ENCODE measurements around the gene TMTC4.
"Not testable (repeated sequence)": the region's sequence is repeated elsewhere in the genome, so short reads cannot be mapped to it uniquely, and the experiment has no call there.

The TMTC4 gene

DNA sequence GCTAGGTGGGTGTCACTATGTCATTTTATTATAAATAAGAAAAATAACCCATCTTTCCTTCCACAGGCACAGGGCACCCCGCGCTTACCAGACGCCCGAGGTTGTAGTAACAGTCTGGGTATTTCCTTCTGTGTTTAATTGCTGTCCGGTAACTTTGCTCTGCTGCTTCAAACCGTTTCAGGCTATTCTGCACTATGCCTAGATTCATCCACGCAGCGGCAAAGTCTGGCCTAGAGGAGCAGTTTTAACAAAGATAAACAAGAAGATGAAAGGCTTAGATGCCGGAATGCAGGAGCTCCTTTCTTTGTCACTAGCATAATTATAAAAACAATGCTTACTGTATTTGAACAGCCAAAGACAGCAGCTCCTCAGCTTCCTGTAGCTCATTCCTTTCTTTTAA, 49.1 kb downstream of the TMTC4 start:
- DNase-seq (ENCODE audit: low read depth), result peak; percentile 34

DNA sequence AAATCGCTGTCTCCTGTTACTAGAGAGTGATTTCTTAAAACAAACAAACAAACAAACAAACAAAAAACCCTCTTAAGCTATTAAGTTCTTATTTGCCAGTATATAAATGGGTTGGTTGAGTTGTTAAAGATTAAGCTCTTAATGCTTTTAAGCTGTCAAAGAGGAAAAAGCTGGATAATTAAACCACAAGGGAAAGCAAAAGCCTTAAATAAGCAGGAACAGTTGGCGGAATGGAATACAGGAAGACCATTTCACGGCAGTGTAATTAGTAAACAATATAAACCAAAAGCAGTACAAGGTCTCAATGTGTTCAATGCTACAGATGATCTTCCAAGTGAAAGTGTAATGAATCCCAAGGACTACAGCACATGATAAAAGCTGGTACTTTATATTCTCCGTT, 53.8 kb downstream of the TMTC4 start:
- no peak for DNase-seq (ENCODE audit: low read depth)

DNA sequence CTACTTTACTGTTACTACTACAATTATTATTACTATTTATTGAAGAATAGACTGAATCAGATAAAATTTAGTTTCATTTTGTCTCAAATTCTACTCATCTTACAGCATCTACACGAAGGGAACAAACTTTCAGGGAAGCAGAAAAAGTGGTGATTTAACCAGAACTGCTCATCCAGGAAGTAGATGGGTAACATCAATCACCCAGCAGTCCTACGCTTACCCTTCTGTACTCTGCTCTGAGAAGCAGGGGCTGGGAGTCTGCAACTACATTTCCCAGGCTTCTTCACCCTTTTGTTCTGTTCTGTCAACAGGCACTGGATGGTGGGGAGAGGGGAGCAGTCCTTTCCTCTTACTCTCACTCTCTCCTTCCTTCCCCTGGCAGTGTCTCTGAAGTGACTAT, 54.7 kb downstream of the TMTC4 start:
- DNase-seq (ENCODE audit: low read depth), result no peak

DNA sequence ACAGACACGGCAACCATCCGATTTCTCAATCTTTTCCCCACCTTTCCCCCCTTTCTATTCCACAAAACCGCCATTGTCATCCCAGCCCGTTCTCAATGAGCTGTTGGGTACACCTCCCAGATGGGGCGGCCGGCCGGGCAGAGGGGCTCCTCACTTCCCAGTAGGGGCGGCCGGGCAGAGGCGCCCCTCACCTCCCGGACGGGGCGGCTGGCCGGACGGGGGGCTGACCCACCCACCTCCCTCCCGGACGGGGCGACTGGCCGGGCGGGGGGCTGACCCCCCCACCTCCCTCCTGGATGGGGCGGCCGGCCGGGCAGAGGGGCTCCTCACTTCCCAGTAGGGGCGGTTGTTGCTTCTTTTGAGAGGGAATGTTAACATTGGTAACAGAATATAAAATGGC, 55.7 kb downstream of the TMTC4 start:
- not testable (repeated sequence) for DNase-seq (ENCODE audit: low read depth)

DNA sequence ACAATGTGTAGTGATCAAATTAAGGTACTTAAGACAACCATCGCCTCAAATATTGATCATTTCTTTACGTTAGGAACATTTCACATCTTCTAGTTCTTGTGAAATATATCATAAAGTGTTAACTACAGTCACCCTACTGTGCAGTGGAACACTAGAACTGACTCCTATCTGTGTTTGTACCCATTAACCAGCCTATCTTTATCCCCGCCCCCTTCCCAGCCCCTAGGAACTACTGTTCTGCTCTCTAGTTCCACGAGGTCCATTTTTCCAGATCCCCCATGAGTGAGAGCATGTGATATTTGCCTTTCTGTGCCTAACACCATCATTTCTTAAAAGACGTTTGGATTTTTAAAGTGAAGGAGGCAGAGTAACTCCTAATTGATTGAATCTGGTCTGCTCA, 61.6 kb downstream of the TMTC4 start:
- no peak for DNase-seq (ENCODE audit: low read depth)

DNA sequence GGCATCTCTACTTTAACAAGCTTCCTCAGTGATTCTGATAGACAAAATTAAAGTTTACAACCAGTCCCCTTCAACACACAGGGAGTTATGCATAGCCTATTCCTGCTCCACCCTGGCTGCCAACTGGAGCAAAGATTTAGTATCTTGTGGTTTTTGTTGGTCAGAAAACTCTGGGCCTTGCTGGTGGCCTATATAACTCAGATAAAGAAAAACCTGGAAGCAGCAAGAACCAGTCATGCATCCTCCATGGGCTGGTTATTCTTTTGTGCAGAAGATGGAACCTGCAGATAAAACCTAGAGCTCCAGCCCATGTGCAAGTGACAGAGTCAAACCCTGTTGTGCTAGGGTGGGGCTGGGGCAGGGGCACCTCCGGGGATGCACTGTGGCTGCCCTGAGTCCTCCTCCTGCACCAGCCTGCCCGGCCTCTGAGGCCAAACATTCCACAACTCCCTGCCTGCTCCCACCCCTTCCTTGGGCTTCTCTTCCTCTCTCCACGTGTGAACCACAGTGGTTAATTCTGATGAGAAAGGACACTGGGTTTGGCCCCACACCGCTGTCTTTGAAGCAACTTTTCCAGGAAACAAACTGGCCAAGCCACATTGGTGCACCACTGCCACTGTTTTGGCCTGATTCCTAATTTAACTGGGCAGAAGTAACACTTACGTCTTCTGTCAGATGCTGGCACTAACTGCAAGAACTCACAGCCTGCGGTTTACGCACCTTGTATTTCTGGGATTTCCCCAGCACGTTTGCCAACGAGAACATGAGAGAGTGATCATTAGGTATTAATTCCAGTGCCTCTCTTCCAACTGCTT, 62.7 kb downstream of the TMTC4 start:
- DNase-seq (ENCODE audit: low read depth), result no peak

DNA sequence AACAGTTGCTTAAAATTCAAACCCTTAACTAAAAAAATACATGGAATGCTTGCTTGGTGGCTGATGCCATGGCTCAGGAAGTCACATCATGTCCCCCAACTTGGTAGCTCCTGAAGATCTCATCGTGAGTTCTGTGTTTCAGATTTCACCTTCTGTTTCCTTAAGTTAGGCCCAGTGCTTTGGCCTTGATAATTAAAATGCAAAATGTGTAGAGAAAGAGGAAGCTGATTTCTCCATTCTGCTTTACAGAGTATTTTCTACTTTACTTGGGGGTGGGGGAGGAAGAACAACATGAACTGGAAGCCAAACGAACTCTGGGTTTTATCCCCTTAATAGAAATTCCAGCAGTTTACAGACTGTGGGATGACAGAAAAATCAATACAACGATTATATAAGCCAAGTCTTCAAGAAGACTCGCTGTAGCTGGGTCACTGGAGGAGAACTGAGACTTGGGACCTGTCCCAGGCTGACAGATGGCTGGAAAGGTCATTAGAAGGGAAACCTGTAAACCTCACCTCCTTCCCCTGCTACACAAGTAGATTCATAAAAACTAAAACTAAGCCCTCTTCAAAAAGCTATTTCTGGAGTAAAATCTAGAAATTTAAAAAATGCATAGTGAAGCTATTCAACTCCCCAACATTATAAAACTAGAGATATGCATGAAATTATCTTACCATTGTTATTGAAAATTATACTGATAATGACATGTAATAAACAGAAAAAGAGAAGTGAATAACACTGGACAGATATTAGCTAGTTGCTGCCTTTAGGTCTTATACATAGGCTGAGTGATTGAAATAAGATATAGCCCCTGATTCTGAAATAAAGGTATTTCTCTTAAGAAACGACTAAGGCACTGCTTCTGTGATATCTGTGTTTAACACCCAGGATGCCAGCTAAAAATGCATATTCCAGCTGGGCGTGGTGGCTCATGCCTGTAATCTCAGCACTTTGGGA, 63.9 kb downstream of the TMTC4 start:
- no peak for DNase-seq (ENCODE audit: low read depth)

DNA sequence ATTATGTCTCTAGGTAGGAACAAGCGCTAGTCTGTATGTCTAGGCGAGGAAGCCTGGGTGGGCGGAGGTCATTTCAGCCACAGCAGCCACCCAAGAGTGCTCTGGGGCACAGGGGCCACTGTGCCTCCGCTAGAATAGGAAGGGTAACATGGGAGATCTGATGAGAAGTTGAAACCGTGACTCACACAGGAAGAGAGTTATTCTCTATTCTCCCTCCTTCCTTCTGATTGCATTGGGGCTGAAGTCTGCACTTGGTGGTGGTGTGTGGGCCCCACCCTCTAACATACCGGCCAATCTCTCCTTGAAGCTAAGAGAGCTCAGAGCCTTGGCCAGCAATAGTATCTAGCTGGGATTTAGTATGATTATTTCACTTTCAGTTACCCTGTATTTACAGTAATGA, 65.7 kb downstream of the TMTC4 start:
- peak; percentile 62 for DNase-seq (ENCODE audit: low read depth)

DNA sequence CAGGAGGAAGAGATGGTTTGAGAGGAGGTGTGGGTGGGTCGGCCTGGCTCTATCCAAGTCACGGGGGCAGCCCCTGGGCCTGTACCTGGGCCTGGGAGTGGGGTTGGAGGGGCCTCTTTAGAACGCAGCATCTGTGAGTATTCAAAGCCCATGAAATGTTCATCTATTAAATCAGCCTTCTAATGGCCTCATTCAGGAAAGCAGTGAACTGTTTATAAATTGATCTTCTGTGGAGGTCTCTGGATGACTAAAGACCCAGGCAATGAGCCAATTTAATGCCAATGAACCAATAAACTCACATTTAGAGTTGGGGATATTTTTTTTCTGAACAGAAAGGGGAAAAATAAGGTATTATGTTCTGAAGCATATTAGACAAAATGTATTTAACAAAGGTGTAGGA, 66.1 kb downstream of the TMTC4 start:
- no peak for DNase-seq (ENCODE audit: low read depth)

DNA sequence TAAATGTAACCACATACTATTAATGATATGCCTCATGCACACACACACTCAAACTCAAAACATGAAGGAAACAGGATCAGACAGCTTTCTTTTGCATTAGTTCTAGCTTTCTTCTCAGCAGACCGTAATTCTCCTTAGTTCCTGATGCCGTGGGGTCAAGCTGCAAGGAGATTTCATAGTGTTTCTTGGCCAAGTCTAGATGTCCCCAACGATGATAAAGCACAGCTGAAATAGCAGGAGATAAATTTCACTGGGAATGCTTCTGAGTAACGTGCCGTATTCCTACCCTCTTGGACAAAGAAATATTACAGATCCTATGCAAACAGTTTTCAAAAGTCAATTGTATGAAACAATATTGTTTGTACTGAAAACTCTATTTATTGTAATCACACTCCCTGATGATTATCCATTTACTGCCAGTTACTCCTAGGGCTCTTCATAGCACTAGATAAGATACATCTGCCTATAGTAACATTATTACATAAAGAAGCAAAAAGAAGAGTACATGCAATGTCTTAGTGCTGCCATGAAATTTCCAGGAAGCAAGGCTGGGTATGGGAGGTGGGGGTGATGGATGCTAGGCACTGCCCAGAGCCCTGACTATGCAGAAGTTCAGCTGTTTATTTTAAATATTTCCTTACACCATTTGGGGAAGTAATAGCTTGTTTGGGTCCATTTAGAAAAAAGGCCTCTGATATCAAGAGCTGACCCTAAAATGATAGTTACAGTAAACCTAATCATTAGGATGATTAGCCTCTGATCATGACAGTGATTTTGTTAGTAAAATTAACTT, 69.5 kb downstream of the TMTC4 start:
- no peak for DNase-seq (ENCODE audit: low read depth)

DNA sequence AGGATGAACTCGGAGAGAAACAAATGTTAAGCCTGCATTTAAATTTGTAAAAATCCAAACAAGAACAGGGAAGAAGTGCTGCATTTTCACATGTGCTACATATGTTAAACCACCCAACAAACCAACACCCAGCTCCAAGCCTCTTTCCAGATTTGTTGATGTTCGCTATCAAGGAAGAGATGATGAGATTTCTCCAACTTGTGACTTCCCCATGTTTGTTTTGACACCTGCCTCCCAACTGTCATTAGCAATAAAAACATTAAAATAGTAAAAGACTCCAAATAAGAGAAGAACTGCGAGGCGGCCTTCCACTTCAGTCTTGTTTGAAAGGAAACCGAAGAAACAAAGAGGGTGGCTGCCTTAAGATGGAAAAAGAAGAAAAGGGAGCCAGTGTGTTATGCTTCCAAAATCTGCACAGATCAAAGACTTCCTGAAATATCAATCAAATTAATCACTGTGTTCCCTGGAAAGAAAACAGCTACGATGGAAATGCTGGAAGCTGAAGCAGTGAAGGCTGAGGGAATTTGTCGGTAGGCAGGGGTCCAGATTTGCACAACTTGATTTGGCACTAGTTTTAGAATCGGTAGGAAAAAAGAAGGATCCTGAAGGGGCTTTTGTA, 72.0 kb downstream of the TMTC4 start:
- no peak for DNase-seq (ENCODE audit: low read depth)

DNA sequence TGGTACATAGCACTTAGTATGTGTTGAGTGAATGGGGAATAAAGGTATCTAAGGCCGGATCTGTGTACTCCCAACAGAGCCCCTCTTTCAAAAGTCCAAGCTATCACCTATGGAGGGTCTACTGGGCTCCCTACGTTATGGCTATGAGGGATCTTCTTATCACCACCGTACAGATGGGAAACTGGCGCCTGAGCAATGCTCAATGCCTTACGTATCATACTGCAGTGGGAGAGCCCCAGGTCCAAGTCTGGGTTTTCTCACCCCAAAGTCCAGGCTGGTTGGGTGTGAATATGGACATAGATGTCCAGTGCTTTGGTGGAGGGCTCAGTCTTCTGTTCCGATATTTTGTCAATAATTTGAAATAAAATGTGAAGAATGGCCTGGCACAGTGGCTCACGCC, 72.9 kb downstream of the TMTC4 start:
- no peak for DNase-seq (ENCODE audit: low read depth)

DNA sequence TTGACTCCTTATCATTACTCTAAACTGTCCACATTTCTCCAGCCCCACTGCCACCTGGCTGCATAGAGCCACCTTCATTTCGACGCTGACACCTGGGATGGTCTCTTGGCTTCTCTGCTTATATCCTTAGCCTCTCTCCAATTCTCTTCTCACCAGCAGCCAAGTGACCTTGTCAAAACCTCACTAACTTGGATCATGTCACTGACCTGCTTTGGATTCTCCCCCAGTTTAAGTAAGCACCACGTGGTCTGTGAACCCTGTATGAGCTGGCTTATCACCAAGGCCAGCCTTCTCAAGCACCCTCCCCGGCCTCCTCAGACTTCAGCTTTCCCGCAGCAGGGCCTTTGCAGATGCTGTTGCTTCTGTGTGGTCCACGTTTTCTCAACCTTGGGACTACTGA, 73.7 kb downstream of the TMTC4 start:
- DNase-seq (ENCODE audit: low read depth), result no peak

DNA sequence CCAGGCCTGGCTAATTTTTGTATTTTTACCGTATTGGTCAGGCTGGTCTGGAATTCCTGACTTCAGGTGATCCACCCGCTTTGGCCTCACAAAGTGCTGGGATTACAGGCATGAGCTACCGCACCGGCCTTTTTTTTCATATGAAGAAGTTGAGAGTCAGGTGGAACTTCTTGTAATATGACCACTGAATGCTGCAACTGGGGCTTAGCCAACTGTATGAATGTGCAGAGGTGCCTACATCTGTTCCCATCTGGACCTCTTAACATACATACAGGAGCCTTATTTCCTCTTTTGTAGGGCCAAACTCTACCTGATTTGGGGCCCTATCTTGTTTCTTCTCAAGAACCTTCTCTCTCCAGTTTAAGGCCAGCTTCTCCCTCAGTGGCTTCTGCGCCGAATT, 74.1 kb downstream of the TMTC4 start:
- DNase-seq (ENCODE audit: low read depth), result no peak

DNA sequence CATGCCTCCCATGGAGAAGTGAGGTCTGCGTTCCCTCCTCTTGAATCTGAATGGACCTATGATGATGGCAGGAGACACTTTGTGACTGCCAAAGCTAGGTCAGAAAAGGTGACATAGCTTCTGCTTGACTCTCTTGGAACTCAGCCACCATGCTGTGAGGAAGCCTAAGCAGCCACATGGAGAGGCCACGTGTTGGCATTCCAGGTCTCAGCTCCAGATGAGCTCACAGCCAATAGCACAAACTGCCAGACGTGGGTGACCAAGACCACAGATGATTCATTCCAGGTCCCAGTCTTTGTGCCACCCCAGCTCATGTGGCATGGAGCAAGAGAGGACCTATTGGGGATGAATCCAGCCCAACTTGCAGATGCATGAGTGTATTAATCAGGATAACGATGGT, 77.3 kb downstream of the TMTC4 start:
- DNase-seq (ENCODE audit: low read depth), result peak; percentile 16

DNA sequence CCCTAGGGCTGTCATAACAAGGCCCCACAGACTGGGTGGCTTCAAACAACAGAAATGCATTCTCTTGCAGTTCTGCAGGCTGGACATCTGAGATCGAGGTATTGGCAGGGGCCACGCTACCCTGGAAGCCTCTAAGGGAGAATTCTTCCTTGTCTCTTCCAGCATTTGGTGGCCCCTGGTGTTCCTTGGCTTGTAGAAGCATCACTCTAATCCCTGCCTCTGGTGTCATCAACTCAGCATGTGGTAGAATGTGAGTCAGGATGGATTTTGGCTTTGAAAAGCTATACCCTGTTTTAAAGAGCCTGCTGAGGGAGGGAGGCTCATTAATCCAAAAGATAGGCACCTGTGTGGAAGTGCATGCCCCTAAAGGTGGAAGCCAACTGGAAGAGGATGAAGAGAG, 78.1 kb downstream of the TMTC4 start:
- no peak for DNase-seq (ENCODE audit: low read depth)

DNA sequence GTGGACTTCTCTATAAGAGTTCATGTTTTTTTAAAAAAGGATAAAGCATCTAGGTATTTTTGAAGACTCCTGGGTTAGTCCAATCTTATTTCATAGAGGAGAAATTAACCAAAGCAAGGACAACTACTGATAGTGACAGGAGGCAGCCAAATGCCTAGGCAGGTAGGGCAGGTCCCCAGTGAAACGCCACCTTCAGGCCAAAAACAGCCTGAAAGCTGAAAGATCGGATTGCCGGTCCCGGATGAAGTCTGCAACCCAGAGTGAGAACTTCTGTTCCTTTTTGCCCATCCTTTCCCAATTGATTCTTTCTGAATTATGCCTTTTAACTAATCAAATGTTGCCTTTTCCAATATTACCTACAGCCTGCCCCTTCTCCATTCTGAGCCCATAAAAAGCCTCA, 79.9 kb downstream of the TMTC4 start:
- DNase-seq (ENCODE audit: low read depth), result no peak

DNA sequence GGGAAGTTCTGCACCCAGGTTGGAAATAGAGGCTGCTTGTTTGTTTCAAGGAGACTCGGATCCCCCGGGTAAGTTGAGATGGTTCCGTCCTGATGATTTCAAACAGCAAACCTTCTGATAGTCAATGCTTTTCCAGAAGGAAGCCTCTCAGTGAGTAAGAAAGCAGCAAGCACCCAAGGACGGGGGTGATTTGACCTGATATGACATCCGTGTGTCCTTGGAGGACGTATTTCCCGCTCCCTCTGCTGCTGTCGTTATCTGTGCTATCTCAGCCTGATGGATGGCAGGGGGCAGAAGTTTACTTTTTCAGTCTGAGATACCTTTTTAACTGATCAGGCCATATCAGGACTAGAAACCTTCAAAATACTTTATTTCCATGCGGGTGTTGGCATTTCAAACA, 80.3 kb downstream of the TMTC4 start:
- no peak for DNase-seq (ENCODE audit: low read depth)

DNA sequence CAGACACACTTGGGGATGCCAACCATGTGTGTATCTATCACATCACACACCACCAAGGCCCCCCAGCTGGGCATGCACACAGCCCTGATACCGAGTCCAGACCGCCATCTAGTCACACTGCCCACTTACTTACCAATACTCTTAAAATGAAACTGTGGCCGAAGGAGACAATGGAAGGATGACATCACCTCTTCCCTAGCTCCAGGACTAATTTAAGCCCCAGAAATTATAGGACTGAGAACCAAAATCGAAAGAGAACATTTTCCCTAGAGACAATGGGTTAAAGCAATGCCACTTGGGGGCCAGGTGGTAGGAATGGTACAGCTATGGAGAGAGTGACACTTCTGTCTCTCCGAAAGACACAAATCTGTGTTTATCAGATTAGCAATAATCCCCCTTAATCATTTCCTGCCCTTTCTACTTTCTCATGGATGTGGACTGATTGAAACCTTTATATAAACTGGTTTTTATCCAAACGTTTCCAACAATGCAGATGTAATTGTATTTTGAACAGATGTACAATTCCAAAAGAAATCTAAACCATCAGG, 85.3 kb downstream of the TMTC4 start:
- DNase-seq (ENCODE audit: low read depth), result no peak

DNA sequence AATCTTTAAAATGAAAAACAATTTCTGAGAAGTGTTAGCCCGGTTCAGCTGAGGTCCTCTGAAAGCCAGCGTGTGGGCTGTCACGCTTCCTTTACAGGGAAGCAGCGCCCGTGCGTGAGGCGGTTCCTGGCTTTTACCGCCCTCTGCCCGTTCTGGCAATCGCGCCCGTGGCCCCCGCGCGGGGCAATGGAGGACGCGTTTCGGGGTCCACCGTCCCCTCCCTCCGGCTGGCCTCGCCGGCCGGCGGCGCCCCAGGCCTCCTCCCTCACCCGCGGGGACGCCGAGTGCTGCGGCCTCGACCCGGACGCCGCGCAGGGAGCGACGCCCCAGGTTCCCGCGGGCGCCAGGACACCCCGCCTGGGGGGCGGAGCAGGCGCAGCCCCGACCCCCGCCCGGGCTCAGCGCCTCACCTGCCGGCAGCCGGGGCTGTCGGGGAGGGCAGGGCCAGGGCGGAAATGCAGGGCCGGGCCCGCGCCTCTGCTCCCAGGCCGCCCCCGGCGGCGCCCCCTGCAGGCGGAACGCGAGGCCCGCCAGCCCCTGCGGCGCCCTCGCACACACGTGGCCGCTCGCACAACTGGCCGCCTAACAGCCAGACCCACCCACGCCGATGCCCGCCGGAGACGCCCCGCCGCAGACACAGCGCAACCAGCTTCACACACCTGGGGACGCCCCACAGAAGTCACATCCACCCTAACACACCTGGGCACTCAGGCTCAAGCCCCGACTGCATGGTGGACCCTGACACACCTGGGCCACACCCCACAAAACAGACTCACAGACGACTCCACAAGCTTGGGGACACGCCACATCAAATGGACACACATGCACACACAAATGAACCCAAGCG, 86.0 kb downstream of the TMTC4 start, which contains the start of gene GGACT:
TSS of gene GGACT (minus strand) at position 459 of the 847 bp plus-strand sequence. CDS start 56,198 bp downstream, outside the sequence.
- peak; percentile 52 for DNase-seq (ENCODE audit: low read depth)

DNA sequence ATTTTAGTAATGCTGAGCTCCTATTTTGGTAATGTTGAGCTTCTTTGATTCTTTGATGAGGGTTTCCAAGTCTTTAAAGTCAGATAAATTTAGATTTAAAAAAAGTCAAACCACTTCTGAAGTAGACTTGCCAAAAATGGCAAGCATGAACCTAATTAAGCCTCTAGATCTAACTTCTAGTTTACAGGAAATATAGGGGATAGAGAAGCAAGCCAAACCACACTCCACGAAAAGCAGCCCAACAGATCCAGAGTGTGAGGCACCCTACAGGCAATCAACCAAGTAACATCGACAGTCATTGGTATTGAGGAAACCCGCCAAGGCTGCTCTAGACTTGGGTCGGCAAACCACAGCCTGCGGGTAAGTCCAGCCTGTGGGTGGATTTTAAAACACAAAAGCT, 89.7 kb downstream of the TMTC4 start:
- DNase-seq (ENCODE audit: low read depth), result no peak

Measured in iris pigment epithelial cell (primary cell).